HEK293 (cell line): ENCODE measurements around the gene DUS1L.

Experiments
- CTCF ChIA-PET: fragments of 350-600 bp; formaldehyde crosslinking; extraction: SDS; loops from one replicate; lab custom pipeline; 2021; ENCODE audit warnings: antibody characterized with exemption; lab: Yijun Ruan, JAX
- POLR2A ChIA-PET: fragments of 300-600 bp; formaldehyde crosslinking; extraction: SDS; loops from one replicate; lab custom pipeline; 2020; ENCODE audit warnings: antibody characterized with exemption, inconsistent platforms; lab: Yijun Ruan, JAX
- H3K27ac ChIP-seq: fragments of 200-500 bp; sonication (Bioruptor generic); 2 replicates; pipeline ENCODE4 v1.5.1; 2014; ENCODE audit warnings: low read depth, low read length, control low read depth, inconsistent platforms; ENCODE audit errors: extremely low read depth
- H3K36me3 ChIP-seq, 2 experiments: fragments of 200-500 bp in 1 of 2; sonication (Bioruptor generic) in 1 of 2; 1 replicate in 1 of 2; 2 replicates in 1 of 2; pipeline ENCODE4 v1.5.1; 2014 to 2017; ENCODE audit warnings: inconsistent platforms in 2 of 2, low read length in 2 of 2; ENCODE audit not compliant: control insufficient read depth in 2 of 2, insufficient read depth in 1 of 2
- H3K4me1 ChIP-seq: fragments of 200-500 bp; sonication (Bioruptor generic); 2 replicates; pipeline ENCODE4 v1.5.1; 2014; ENCODE audit warnings: mild to moderate bottlenecking, low read length, inconsistent platforms; ENCODE audit not compliant: control insufficient read depth, insufficient read depth
- H3K4me3 ChIP-seq: 2 replicates; pipeline ENCODE4 v1.5.1; 2011; ENCODE audit warnings: low read depth, mild to moderate bottlenecking, control low read depth, low read length, moderate library complexity
- H3K9me3 ChIP-seq: fragments of 200-500 bp; sonication (Bioruptor generic); 2 replicates; pipeline ENCODE4 v1.5.1; 2014; ENCODE audit warnings: low read depth, low read length, inconsistent platforms; ENCODE audit not compliant: control insufficient read depth, insufficient read depth
- CTCF ChIP-seq: fragments of 450-650 bp; formaldehyde crosslinking; IDR thresholded peaks from 2 replicates; pipeline ENCODE4 v1.5.1; 2016; ENCODE audit warnings: missing biosample characterization, missing genetic modification characterization
- GLIS2 ChIP-seq: fragments of 450-650 bp; formaldehyde crosslinking; IDR thresholded peaks from 2 replicates; pipeline ENCODE4 v1.5.1; 2016; ENCODE audit warnings: missing biosample characterization, missing genetic modification characterization
- PATZ1 ChIP-seq: fragments of 450-650 bp; formaldehyde crosslinking; IDR thresholded peaks from 2 replicates; pipeline ENCODE4 v1.5.1; 2016; ENCODE audit warnings: missing biosample characterization, missing genetic modification characterization
- PBX3 ChIP-seq: sonication (generic); formaldehyde crosslinking; IDR thresholded peaks from 2 replicates; pipeline ENCODE4 v1.8.1; 2022; ENCODE audit warnings: mild to moderate bottlenecking, moderate library complexity, missing genetic modification reagents
- SP7 ChIP-seq: fragments of 450-650 bp; formaldehyde crosslinking; IDR thresholded peaks from 2 replicates; pipeline ENCODE4 v1.5.1; 2016; ENCODE audit warnings: missing biosample characterization, missing genetic modification characterization
- ZBTB6 ChIP-seq: fragments of 450-650 bp; formaldehyde crosslinking; IDR thresholded peaks from 2 replicates; pipeline ENCODE4 v1.5.1; 2017; ENCODE audit warnings: missing biosample characterization, missing genetic modification characterization
- ZNF112 ChIP-seq: fragments of 450-650 bp; formaldehyde crosslinking; IDR thresholded peaks from 2 replicates; pipeline ENCODE4 v1.5.0; 2017; ENCODE audit warnings: missing biosample characterization, missing genetic modification characterization
- ZNF114 ChIP-seq: fragments of 450-650 bp; formaldehyde crosslinking; IDR thresholded peaks from 2 replicates; pipeline ENCODE4 v1.5.0; 2017; ENCODE audit warnings: missing biosample characterization, missing genetic modification characterization
- ZNF157 ChIP-seq: fragments of 450-650 bp; formaldehyde crosslinking; IDR thresholded peaks from 2 replicates; pipeline ENCODE4 v1.5.1; 2016; ENCODE audit warnings: missing biosample characterization, missing genetic modification characterization
- ZNF274 ChIP-seq, 2 experiments: fragments of 200-500 bp in 1 of 2; fragments of 450-650 bp in 1 of 2; sonication (Bioruptor generic) in 1 of 2; formaldehyde crosslinking in 1 of 2; IDR thresholded peaks; 2 replicates each; pipeline versions ENCODE4 v1.5.1 to v1.6.1; 2014 to 2016; ENCODE audit warnings: borderline replicate concordance in 1 of 2, inconsistent platforms in 1 of 2, low read length in 1 of 2, missing biosample characterization in 1 of 2, missing genetic modification characterization in 1 of 2
- ZNF311 ChIP-seq: fragments of 450-650 bp; formaldehyde crosslinking; IDR thresholded peaks from 2 replicates; pipeline ENCODE4 v1.5.1; 2017; ENCODE audit warnings: missing biosample characterization, missing genetic modification characterization, borderline replicate concordance
- ZNF37A ChIP-seq: fragments of 450-650 bp; IDR thresholded peaks from 2 replicates; pipeline ENCODE4 v1.5.1; 2018; ENCODE audit warnings: missing biosample characterization, missing genetic modification characterization
- ZNF398 ChIP-seq: fragments of 450-650 bp; formaldehyde crosslinking; IDR thresholded peaks from 2 replicates; pipeline ENCODE4 v1.5.1; 2017; ENCODE audit warnings: missing biosample characterization, missing genetic modification characterization
- ZNF544 ChIP-seq: fragments of 450-650 bp; formaldehyde crosslinking; IDR thresholded peaks from 2 replicates; pipeline ENCODE4 v1.5.0; 2017; ENCODE audit warnings: missing biosample characterization, missing genetic modification characterization
- ZNF549 ChIP-seq: fragments of 450-650 bp; IDR thresholded peaks from 2 replicates; pipeline ENCODE4 v1.5.1; 2018; ENCODE audit warnings: missing biosample characterization, missing genetic modification characterization, mild to moderate bottlenecking, inconsistent platforms, moderate library complexity
- ZNF558 ChIP-seq: fragments of 450-650 bp; formaldehyde crosslinking; IDR thresholded peaks from 2 replicates; pipeline ENCODE4 v1.5.1; 2016; ENCODE audit warnings: missing biosample characterization, missing genetic modification characterization
- ZNF560 ChIP-seq: fragments of 450-650 bp; formaldehyde crosslinking; IDR thresholded peaks from 2 replicates; pipeline ENCODE4 v1.5.1; 2017; ENCODE audit warnings: missing biosample characterization, missing genetic modification characterization, borderline replicate concordance
- ZNF776 ChIP-seq: fragments of 450-650 bp; formaldehyde crosslinking; IDR thresholded peaks from 2 replicates; pipeline ENCODE4 v1.5.0; 2017; ENCODE audit warnings: missing biosample characterization, missing genetic modification characterization, borderline replicate concordance
- ZNF792 ChIP-seq: fragments of 450-650 bp; formaldehyde crosslinking; IDR thresholded peaks from 2 replicates; pipeline ENCODE4 v1.5.1; 2016; ENCODE audit warnings: missing biosample characterization, missing genetic modification characterization

The DUS1L gene

GRCh38 chr17:82021107-82021899, 44.3 kb downstream of the DUS1L start (continued):
- no peak for TF ChIP-seq ZBTB6 (tag by site-specific recombination)
- no peak for TF ChIP-seq ZNF776
- TF ChIP-seq SP7 (tag by site-specific recombination), result peak; percentile 19; the same call in 1 of the 2 replicates
- no peak for TF ChIP-seq ZNF37A (tag by site-specific recombination)
- no peak for TF ChIP-seq ZNF112 (tag by site-specific recombination)
- TF ChIP-seq ZNF549 (tag by site-specific recombination), result no peak
- no peak for TF ChIP-seq ZNF114 (tag by site-specific recombination)
- no peak for TF ChIP-seq ZNF544 (tag by site-specific recombination)
- peak; percentile 97 for TF ChIP-seq CTCF (tag by site-specific recombination)
- peak; percentile 62; the same call in 1 of the 2 replicates for TF ChIP-seq GLIS2 (tag by site-specific recombination)
- no peak for TF ChIP-seq ZNF398 (tag by site-specific recombination)
- TF ChIP-seq PATZ1, result peak; percentile 42
- no peak for TF ChIP-seq ZNF558

- Histone ChIP-seq H3K4me3 (no peak overlapping the region), H3K36me3 (peaks cover 0 to 30% of the 10 kb centered on the region in 2 experiments; a peak in 1 of 3 replicates), H3K4me1 (peaks cover 11% of the 10 kb centered on the region), H3K9me3 (no peaks in the 10 kb centered on the region), H3K27ac (peak overlapping the region; percentile 38)
- TF ChIP-seq ZNF274 (IDR thresholded peaks at IDR 0.05; ENCODE audit: low read length) (no peak), ZNF274 (tag by site-specific recombination; IDR thresholded peaks at IDR 0.05; ENCODE audit: borderline replicate concordance) (no peak), PBX3 (CRISPR knock-in tag) (peak; percentile 10; the same call in 1 of the 2 replicates), ZNF157 (tag by site-specific recombination) (no peak), ZNF560 (no peak), ZNF311 (tag by site-specific recombination) (no peak), ZNF792 (tag by site-specific recombination) (no peak)
- ChIA-PET CTCF (interaction anchor here (0.6 to 7.6 kb wide), 31 partner anchors 8 to 284 kb away, joined by 3 to 105 read pairs (median 5); partner anchors contain the start of genes DCXR, MAFG, NOTUM and RAC3), POLR2A (interaction anchor here (0.5 to 5.1 kb wide), 13 partner anchors 10 to 298 kb away, joined by 3 to 61 read pairs (median 8); partner anchors contain the start of genes DCXR, NOTUM and RAC3)
These were observed 45.0 kb downstream of the DUS1L start for GRCh38 chr17:82020572-82021106.
